ENCODE data around the gene TAS2R46.
"Not testable (repeated sequence)": the region's sequence is repeated elsewhere in the genome, so short reads cannot be mapped to it uniquely, and the experiment has no call there.

TAS2R46 gene

DNA sequence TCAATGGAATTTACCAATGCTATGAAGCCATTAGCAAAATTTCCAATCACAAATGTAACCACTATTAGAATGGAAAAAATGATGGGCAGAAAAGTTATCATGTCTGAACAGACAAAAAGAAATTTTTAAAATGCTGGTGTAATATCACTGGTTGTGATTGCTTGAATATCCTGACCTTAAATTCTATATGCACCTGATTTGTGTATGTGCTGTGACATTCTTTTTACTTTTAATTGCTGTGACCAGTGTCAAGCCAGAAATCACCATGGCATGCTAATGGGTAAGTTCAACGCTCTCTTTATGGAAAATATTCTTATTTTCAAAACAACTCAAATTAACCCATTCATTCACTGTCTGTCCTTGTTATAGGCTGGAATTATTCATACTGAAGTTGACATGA, at the start of gene TAS2R46:
Gene TAS2R46, minus strand, starts transcription at position 101 of the 400 bp plus-strand sequence. Its CDS starts 0 bp downstream, at position 101.
- not testable (repeated sequence) for DNase-seq (ENCODE audit: low read depth); H3K4me3 ChIP-seq (ENCODE audit: low read length)

- not testable (repeated sequence) for DNase-seq (ENCODE audit: low read depth); H3K4me3 ChIP-seq (ENCODE audit: low read length)
Measured at GRCh38 chr12:11111213-11111612, 49.1 kb upstream of the TAS2R46 start.

- DNase-seq (ENCODE audit: low read depth), result no peak
- H3K4me3 ChIP-seq (ENCODE audit: low read length), result no peak overlapping the region
- TF ChIP-seq, protein P1, sequence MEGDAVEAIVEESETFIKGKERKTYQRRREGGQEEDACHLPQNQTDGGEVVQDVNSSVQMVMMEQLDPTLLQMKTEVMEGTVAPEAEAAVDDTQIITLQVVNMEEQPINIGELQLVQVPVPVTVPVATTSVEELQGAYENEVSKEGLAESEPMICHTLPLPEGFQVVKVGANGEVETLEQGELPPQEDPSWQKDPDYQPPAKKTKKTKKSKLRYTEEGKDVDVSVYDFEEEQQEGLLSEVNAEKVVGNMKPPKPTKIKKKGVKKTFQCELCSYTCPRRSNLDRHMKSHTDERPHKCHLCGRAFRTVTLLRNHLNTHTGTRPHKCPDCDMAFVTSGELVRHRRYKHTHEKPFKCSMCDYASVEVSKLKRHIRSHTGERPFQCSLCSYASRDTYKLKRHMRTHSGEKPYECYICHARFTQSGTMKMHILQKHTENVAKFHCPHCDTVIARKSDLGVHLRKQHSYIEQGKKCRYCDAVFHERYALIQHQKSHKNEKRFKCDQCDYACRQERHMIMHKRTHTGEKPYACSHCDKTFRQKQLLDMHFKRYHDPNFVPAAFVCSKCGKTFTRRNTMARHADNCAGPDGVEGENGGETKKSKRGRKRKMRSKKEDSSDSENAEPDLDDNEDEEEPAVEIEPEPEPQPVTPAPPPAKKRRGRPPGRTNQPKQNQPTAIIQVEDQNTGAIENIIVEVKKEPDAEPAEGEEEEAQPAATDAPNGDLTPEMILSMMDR (IDR thresholded peaks at IDR 0.05; ENCODE audit: insufficient read depth, low read depth, low read length, missing control alignments), result no peak
Measured at GRCh38 chr12:11108862-11109261, 46.8 kb upstream of the TAS2R46 start.

GRCh38 chr12:11107719-11108118, 45.6 kb upstream of the TAS2R46 start:
- no peak for DNase-seq (ENCODE audit: low read depth)
- TF ChIP-seq, protein P1 (IDR thresholded peaks at IDR 0.05; ENCODE audit: insufficient read depth, low read depth, low read length, missing control alignments), result no peak
- no peak overlapping the region for H3K4me3 ChIP-seq (ENCODE audit: low read length)

DNA sequence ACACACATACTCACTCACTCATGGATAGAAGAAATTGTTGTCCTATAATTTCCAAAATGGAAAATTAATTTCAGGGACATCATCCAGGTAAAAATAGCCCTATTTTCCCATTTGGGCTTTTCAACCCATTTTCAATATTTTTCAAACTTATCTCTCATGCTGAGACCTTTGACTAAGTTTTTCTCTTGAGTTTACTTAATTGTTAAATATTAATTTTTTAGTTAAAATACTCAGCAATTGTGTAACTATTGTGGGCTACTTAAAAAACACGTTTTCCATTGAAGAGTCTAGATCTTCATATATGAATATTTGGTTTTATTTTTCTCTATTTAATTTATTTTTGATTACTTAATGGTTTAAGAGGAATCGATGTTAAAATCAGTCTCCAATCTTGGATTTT, 44.2 kb upstream of the TAS2R46 start:
- DNase-seq (ENCODE audit: low read depth), result no peak
- no peak overlapping the region for H3K4me3 ChIP-seq (ENCODE audit: low read length)
- TF ChIP-seq, protein P1 (IDR thresholded peaks at IDR 0.05; ENCODE audit: insufficient read depth, low read depth, low read length, missing control alignments), result no peak

- H3K4me3 ChIP-seq (ENCODE audit: low read length), result no peak overlapping the region
- TF ChIP-seq, protein P1 (IDR thresholded peaks at IDR 0.05; ENCODE audit: insufficient read depth, low read depth, low read length, missing control alignments), result no peak
- DNase-seq (ENCODE audit: low read depth), result no peak
Measured at GRCh38 chr12:11105546-11105945, 43.5 kb upstream of the TAS2R46 start.

DNA sequence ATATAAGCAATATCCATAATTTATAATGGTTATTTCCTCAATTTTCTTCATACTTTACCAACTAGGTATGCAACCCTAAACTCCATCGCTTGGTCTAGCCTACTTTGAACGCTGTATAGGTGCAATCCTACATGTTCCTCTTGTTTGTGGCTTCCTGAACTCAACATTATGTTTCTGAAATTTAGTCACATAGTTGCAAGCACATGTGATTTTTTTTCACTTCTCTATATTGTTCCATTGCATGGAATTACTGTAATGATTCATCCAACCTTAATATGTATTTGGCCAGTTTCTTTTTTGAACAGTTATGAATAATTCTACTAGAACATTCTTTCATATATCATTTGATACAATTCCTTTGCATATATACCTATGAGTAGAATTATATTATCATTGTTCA, 32.8 kb upstream of the TAS2R46 start:
- H3K4me3 ChIP-seq (ENCODE audit: low read length); DNase-seq (ENCODE audit: low read depth): not testable (repeated sequence)

- TF ChIP-seq, protein P1 (IDR thresholded peaks at IDR 0.05; ENCODE audit: insufficient read depth, low read depth, low read length, missing control alignments), result no peak
- H3K4me3 ChIP-seq (ENCODE audit: low read length), result no peak within 1 kb of the TSS
- no peak for DNase-seq (ENCODE audit: low read depth)
Measured at GRCh38 chr12:11092128-11092527, 30.0 kb upstream of the TAS2R46 start, which contains the start of gene TAS2R43. Gene TAS2R43, minus strand, starts transcription at chr12:11092313. Its CDS starts 84 bp downstream, at chr12:11092229.

DNA sequence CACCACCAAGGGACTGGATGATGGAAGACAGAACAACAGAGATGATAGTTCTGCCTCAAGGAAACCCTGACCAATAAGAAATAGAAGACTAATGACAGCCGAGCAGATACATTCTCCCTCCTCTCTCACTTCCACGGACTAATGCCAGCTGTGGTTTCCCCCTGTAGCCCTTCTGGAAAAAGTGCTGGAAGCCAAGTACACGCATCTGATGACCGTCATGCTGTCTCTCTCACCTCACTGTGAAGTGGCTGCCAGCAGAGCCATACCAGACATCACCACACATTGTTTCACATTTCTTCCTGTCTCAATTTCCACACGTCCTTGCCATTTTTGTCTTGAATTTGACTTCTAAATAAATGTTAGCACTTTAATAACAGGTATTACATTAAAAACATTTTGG, 27.2 kb upstream of the TAS2R46 start:
- no peak for DNase-seq (ENCODE audit: low read depth)
- TF ChIP-seq, protein P1 (IDR thresholded peaks at IDR 0.05; ENCODE audit: insufficient read depth, low read depth, low read length, missing control alignments), result no peak
- no peak overlapping the region for H3K4me3 ChIP-seq (ENCODE audit: low read length)
